ENCODE measurements around the gene PAPOLB. TPM values are rescaled to one million over a fixed set of nuclear protein-coding genes. Genes with fewer than 3 reads are reported as not detected.

Gene PAPOLB
- total RNA-seq, 4 donors from 2014 or later, result 0.11 to 0.30 TPM; not detected in 2

- no peaks in the 10 kb centered on the region for H3K4me1 ChIP-seq
- H3K9me3 ChIP-seq, result no peaks in the 10 kb centered on the region
- peaks cover 8% of the 10 kb centered on the region for H3K36me3 ChIP-seq
- no peaks in the 10 kb centered on the region for H3K27me3 ChIP-seq
- H3K4me3 ChIP-seq, result no peak overlapping the region
- peak; percentile 36 to 47 for DNase-seq (ENCODE audit: low spot score in 2 of 2)
- TF ChIP-seq EP300 (IDR thresholded peaks at IDR 0.05) (no peak), POLR2A (IDR thresholded peaks at IDR 0.05) (no peak), POLR2AphosphoS5 (IDR thresholded peaks at IDR 0.05) (no peak)
- TF ChIP-seq, protein P1, sequence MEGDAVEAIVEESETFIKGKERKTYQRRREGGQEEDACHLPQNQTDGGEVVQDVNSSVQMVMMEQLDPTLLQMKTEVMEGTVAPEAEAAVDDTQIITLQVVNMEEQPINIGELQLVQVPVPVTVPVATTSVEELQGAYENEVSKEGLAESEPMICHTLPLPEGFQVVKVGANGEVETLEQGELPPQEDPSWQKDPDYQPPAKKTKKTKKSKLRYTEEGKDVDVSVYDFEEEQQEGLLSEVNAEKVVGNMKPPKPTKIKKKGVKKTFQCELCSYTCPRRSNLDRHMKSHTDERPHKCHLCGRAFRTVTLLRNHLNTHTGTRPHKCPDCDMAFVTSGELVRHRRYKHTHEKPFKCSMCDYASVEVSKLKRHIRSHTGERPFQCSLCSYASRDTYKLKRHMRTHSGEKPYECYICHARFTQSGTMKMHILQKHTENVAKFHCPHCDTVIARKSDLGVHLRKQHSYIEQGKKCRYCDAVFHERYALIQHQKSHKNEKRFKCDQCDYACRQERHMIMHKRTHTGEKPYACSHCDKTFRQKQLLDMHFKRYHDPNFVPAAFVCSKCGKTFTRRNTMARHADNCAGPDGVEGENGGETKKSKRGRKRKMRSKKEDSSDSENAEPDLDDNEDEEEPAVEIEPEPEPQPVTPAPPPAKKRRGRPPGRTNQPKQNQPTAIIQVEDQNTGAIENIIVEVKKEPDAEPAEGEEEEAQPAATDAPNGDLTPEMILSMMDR (IDR thresholded peaks at IDR 0.05), result no peak
- H3K27ac ChIP-seq, result no peak overlapping the region
- 82% methylated on average over 20 of the region's 30 CpGs for WGBS
Observed at GRCh38 chr7:4837803-4838625, 23.8 kb downstream of the PAPOLB start.

GRCh38 chr7:4837041-4837802, 24.6 kb downstream of the PAPOLB start:
- TF ChIP-seq POLR2A (IDR thresholded peaks at IDR 0.05) (no peak), EP300 (IDR thresholded peaks at IDR 0.05) (no peak)
- TF ChIP-seq, protein P1 (IDR thresholded peaks at IDR 0.05), result no peak
- peak in 1 of 2 donors; percentile 26 for DNase-seq (ENCODE audit: low spot score in 2 of 2)
- no peaks in the 10 kb centered on the region for H3K4me1 ChIP-seq
- H3K4me3 ChIP-seq, result no peak overlapping the region
- WGBS, result 78% methylated on average over 18 of the region's 22 CpGs
- H3K27ac ChIP-seq, result no peak overlapping the region
- H3K36me3 ChIP-seq, result peaks cover 8% of the 10 kb centered on the region
- no peaks in the 10 kb centered on the region for H3K27me3 ChIP-seq
- no peaks in the 10 kb centered on the region for H3K9me3 ChIP-seq

DNA sequence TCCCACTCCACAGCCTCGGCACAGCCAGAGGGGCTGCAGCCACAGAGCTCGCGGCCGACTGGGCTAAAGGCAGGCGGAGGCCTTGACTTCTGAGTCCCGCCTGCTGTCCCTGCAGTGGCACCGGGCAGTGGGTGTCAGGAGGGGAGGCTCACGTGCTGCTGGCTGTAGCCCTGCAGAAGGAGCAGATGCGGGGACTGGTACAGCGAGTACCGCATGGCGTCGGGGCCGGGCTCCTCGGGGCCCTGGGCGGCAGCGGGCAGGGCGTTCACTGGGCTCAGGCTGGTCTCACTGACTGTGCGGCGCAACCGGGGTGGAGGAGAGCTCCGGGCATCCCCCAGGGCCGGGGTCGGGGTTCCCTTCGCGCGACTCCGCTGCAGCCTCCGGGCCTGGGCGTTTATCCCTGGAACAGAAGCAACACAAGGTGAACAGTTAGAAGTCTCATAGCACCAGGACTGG, 25.6 kb downstream of the PAPOLB start:
- no peaks in the 10 kb centered on the region for H3K27me3 ChIP-seq
- no peak overlapping the region for H3K27ac ChIP-seq
- H3K36me3 ChIP-seq, result peaks cover 8% of the 10 kb centered on the region
- no peak for DNase-seq (ENCODE audit: low spot score in 2 of 2)
- H3K4me1 ChIP-seq, result no peaks in the 10 kb centered on the region
- 90% methylated on average over 16 of the region's 30 CpGs for WGBS
- no peak overlapping the region for H3K4me3 ChIP-seq
- no peaks in the 10 kb centered on the region for H3K9me3 ChIP-seq
- TF ChIP-seq POLR2A (IDR thresholded peaks at IDR 0.05), result no peak
- TF ChIP-seq, protein P1 (IDR thresholded peaks at IDR 0.05), result no peak
- no peak for TF ChIP-seq POLR2AphosphoS5 (IDR thresholded peaks at IDR 0.05)
- TF ChIP-seq EP300 (IDR thresholded peaks at IDR 0.05), result no peak

GRCh38 chr7:4835398-4836205, 26.2 kb downstream of the PAPOLB start:
- H3K4me3 ChIP-seq, result no peak overlapping the region
- no peak for TF ChIP-seq POLR2A (IDR thresholded peaks at IDR 0.05)
- no peak for TF ChIP-seq EP300 (IDR thresholded peaks at IDR 0.05)
- TF ChIP-seq POLR2AphosphoS5 (IDR thresholded peaks at IDR 0.05), result no peak
- TF ChIP-seq, protein P1 (IDR thresholded peaks at IDR 0.05), result no peak
- 98% methylated on average over 21 of the region's 28 CpGs for WGBS

More at GRCh38 chr7:4835398-4836205, 26.2 kb downstream of the PAPOLB start:
- no peak overlapping the region for H3K27ac ChIP-seq
- H3K36me3 ChIP-seq, result peaks cover 8% of the 10 kb centered on the region
- H3K27me3 ChIP-seq, result no peaks in the 10 kb centered on the region
- no peak for DNase-seq (ENCODE audit: low spot score in 2 of 2)
- no peaks in the 10 kb centered on the region for H3K9me3 ChIP-seq
- no peaks in the 10 kb centered on the region for H3K4me1 ChIP-seq

All from suprapubic skin (tissue), 4 donors.